ENCODE measurements around the gene MBTPS2.

The MBTPS2 gene

GRCh38 chrX:21839334-21840192 is at the start of gene MBTPS2:
Gene MBTPS2 (plus strand): TSS chrX:21839617. CDS start chrX:21839735, 118 bp downstream.
- TF ChIP-seq GATA2 (IDR thresholded peaks at IDR 0.05; ENCODE audit: low read depth, low read length) (no peak), GATA3 (IDR thresholded peaks at IDR 0.05; ENCODE audit: low read depth, low read length) (no peak)

DNA sequence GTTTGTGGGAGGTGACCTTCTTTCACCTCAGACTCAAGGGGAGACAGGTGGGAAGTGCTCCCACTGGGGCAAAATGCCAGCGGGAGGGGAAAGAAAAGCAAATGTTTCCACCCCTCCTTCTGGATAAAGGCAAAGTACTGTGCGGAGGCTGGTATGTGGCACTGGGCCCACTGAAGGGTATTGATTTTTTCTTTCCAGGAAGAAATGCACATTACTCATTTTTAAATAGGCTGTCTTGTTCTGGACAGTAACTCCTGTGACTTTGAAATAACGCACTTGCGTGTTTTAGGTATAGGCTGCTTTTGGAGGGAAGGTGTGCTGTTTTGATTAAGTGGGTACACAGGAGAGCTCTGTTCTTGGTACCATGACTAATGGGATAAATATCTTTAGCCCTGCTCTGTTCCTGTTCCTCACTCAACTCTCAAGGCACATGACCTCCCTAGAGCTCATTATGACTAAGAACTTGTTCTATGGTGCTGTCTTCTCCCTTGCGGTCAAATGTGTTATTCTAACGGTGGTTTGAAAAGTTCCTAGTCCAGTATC is 40.7 kb upstream of the MBTPS2 start:
- no peak for TF ChIP-seq GATA2 (IDR thresholded peaks at IDR 0.05; ENCODE audit: low read depth, low read length)
- no peak for TF ChIP-seq GATA3 (IDR thresholded peaks at IDR 0.05; ENCODE audit: low read depth, low read length)

GRCh38 chrX:21799767-21800166 is 39.6 kb upstream of the MBTPS2 start:
- no peak for TF ChIP-seq GATA3 (IDR thresholded peaks at IDR 0.05; ENCODE audit: low read depth, low read length)
- no peak for TF ChIP-seq GATA2 (IDR thresholded peaks at IDR 0.05; ENCODE audit: low read depth, low read length)

- TF ChIP-seq GATA2 (IDR thresholded peaks at IDR 0.05; ENCODE audit: low read depth, low read length): no peak
- TF ChIP-seq GATA3 (IDR thresholded peaks at IDR 0.05; ENCODE audit: low read depth, low read length): no peak
Measured at GRCh38 chrX:21800344-21800770, 39.1 kb upstream of the MBTPS2 start.

DNA sequence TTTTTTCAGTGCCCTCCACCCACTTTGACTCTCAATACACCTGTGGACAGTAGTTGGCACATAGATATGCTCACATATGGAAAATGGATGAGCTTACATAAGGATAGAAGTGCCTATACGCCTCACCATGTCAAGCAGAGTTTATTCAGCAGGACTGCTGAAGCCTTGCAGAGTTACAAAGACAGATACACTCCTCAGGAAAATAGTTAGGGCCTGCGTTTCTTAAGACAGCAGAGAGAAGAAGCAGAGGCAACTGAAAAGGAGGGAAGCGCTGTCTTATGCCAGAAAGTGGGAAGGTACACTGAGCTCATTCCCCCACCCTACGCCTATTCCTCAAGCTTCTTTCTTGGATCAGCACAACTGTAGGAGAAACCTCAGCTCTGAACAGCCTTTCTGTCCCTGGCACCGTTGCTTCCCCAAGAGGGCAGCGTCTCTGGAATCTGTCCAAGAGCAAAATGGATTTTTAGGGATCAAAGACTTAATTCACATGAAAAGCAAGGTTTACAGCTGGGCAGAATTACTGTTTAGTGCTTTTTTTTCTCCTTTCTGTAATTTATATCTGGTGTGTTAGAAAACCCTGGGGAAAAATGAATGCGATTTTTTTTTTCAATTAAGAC is 37.3 kb upstream of the MBTPS2 start:
- TF ChIP-seq GATA3 (IDR thresholded peaks at IDR 0.05; ENCODE audit: low read depth, low read length): no peak
- no peak for TF ChIP-seq GATA2 (IDR thresholded peaks at IDR 0.05; ENCODE audit: low read depth, low read length)

DNA sequence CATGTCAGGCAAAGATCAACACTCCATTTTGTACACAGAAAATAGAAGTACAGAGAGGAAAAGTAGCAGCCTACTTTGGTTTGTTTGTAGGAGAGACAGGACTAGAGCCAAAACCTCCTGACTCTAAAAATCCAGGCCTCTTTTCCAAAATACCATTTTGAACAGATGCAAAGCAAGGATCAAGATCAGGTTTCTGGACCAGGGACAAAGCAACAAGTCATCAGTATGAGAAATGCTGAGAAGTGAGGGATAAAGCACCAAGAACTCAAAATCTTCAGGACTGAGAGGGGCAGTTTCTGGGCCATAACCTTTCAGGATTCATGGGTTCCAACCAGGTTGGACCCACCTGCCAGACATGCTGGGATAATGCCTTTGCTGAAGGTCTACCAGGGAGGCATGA is 36.6 kb upstream of the MBTPS2 start:
- TF ChIP-seq GATA3 (IDR thresholded peaks at IDR 0.05; ENCODE audit: low read depth, low read length): no peak
- TF ChIP-seq GATA2 (IDR thresholded peaks at IDR 0.05; ENCODE audit: low read depth, low read length): no peak

DNA sequence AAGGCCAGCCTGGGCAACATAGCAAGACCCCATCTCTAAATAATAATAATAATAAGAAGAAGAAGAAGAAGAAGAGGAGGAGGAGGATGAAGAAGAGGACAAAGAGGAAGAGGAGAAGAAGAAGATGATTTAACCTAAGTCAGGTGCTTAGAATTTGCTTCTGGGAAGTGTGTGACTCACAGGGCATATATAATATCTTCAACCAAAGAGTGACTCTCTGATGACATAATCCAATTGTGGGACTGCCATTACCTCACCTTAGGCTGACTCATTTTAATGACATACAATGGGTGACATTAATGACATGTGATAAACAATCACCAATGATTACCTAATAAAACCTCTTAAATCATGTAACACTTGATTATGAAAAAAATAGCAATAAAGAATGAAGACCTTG is 32.7 kb upstream of the MBTPS2 start:
- TF ChIP-seq GATA3 (IDR thresholded peaks at IDR 0.05; ENCODE audit: low read depth, low read length) (no peak), GATA2 (IDR thresholded peaks at IDR 0.05; ENCODE audit: low read depth, low read length) (no peak)

- TF ChIP-seq GATA2 (IDR thresholded peaks at IDR 0.05; ENCODE audit: low read depth, low read length) (no peak), GATA3 (IDR thresholded peaks at IDR 0.05; ENCODE audit: low read depth, low read length) (no peak)
Measured at GRCh38 chrX:21811832-21812231, 27.6 kb upstream of the MBTPS2 start.

DNA sequence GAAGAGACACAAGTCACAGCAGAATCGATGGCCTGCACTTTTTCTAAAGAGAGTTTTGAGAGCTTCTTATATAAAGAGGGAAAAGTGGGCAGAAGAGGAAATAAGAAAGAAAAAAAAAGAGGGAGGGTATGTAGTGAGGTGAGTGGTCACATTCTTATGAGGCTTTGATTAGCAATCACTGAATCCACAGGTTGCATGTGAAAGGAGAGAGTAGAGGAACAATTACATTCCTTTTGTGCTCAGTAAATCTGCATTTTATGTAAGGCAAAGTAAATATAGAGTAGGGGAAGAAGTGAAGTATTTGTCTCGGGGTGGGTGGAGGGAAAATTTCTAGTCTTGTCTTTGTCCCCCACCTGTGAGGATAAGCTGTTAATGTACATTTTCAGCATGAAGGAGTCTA is 26.8 kb upstream of the MBTPS2 start:
- TF ChIP-seq GATA3 (IDR thresholded peaks at IDR 0.05; ENCODE audit: low read depth, low read length): no peak
- TF ChIP-seq GATA2 (IDR thresholded peaks at IDR 0.05; ENCODE audit: low read depth, low read length): no peak

- TF ChIP-seq GATA3 (IDR thresholded peaks at IDR 0.05; ENCODE audit: low read depth, low read length) (no peak), GATA2 (IDR thresholded peaks at IDR 0.05; ENCODE audit: low read depth, low read length) (no peak)
Measured at GRCh38 chrX:21813612-21814368, 25.6 kb upstream of the MBTPS2 start.

GRCh38 chrX:21816136-21816535 is 23.3 kb upstream of the MBTPS2 start:
- TF ChIP-seq GATA3 (IDR thresholded peaks at IDR 0.05; ENCODE audit: low read depth, low read length): no peak
- no peak for TF ChIP-seq GATA2 (IDR thresholded peaks at IDR 0.05; ENCODE audit: low read depth, low read length)

- no peak for TF ChIP-seq GATA3 (IDR thresholded peaks at IDR 0.05; ENCODE audit: low read depth, low read length)
- no peak for TF ChIP-seq GATA2 (IDR thresholded peaks at IDR 0.05; ENCODE audit: low read depth, low read length)
Measured at GRCh38 chrX:21821875-21822274, 17.5 kb upstream of the MBTPS2 start.

- TF ChIP-seq GATA2 (IDR thresholded peaks at IDR 0.05; ENCODE audit: low read depth, low read length): no peak
- TF ChIP-seq GATA3 (IDR thresholded peaks at IDR 0.05; ENCODE audit: low read depth, low read length): no peak
Measured at GRCh38 chrX:21831496-21831895, 7.9 kb upstream of the MBTPS2 start.

GRCh38 chrX:21837056-21837455 is 2.4 kb upstream of the MBTPS2 start:
- TF ChIP-seq GATA2 (IDR thresholded peaks at IDR 0.05; ENCODE audit: low read depth, low read length) (no peak), GATA3 (IDR thresholded peaks at IDR 0.05; ENCODE audit: low read depth, low read length) (no peak)

Measured in SH-SY5Y (cell line).